Neural progenitor cell (in vitro differentiated cells): ENCODE data around the gene SP140L. TPM values are rescaled to one million over a fixed set of nuclear protein-coding genes. Genes with fewer than 3 reads are reported as not detected.

Source experiments
- DNase-seq: peaks from one replicate; pipeline ENCODE4 v3.0.0-alpha.2; 2016; ENCODE audit warnings: low spot score
- H2AFZ ChIP-seq: fragments of 200-600 bp; sonication (generic); replicated peaks from 2 replicates; pipeline ENCODE4 v1.6.1; 2016; ENCODE audit warnings: antibody characterized with exemption
- H3F3A ChIP-seq: fragments of 200-600 bp; sonication (generic); 2 replicates; pipeline ENCODE4 v1.6.1; 2016; ENCODE audit warnings: antibody characterized with exemption, low read depth
- H3K27ac ChIP-seq: fragments of 200-600 bp; sonication (generic); 2 replicates; pipeline ENCODE4 v1.5.1; 2016; ENCODE audit warnings: mild to moderate bottlenecking
- H3K27me3 ChIP-seq: fragments of 200-600 bp; sonication (generic); 2 replicates; pipeline ENCODE4 v1.6.1; 2016; ENCODE audit warnings: mild to moderate bottlenecking, moderate library complexity
- H3K36me3 ChIP-seq: fragments of 200-600 bp; sonication (generic); 2 replicates; pipeline ENCODE4 v1.5.1; 2016
- H3K4me1 ChIP-seq: fragments of 200-600 bp; sonication (generic); 2 replicates; pipeline ENCODE4 v1.6.1; 2016; ENCODE audit warnings: mixed run types
- H3K4me2 ChIP-seq: fragments of 200-600 bp; sonication (generic); 2 replicates; pipeline ENCODE4 v1.6.1; 2016
- H3K4me3 ChIP-seq: fragments of 200-600 bp; sonication (generic); 2 replicates; pipeline ENCODE4 v1.5.1; 2016
- H3K79me2 ChIP-seq: fragments of 200-600 bp; sonication (generic); 2 replicates; pipeline ENCODE4 v1.6.1; 2016; ENCODE audit warnings: low read depth
- H3K9ac ChIP-seq: fragments of 200-600 bp; sonication (generic); 2 replicates; pipeline ENCODE4 v1.6.1; 2016
- H3K9me3 ChIP-seq: fragments of 200-600 bp; sonication (generic); 2 replicates; pipeline ENCODE4 v1.5.1; 2016; ENCODE audit warnings: low read depth
- H4K20me1 ChIP-seq: fragments of 200-600 bp; sonication (generic); 2 replicates; pipeline ENCODE4 v1.6.1; 2016; ENCODE audit warnings: low read depth
- H3K27ac Mint-ChIP-seq: 3 replicates; pipeline ENCODE4 v1.8.0; 2021; ENCODE audit warnings: mixed read lengths
- H3K27me3 Mint-ChIP-seq: 2 replicates; pipeline ENCODE4 v1.8.0; 2022; ENCODE audit warnings: low read depth, mild to moderate bottlenecking, inconsistent platforms, moderate library complexity, mixed read lengths; ENCODE audit not compliant: insufficient read depth
- H3K36me3 Mint-ChIP-seq: 3 replicates; pipeline ENCODE4 v1.8.0; 2021; ENCODE audit warnings: mixed read lengths
- H3K4me1 Mint-ChIP-seq: 3 replicates; pipeline ENCODE4 v1.8.0; 2021; ENCODE audit warnings: mixed read lengths
- H3K4me3 Mint-ChIP-seq: 3 replicates; pipeline ENCODE4 v1.8.0; 2021; ENCODE audit warnings: mild to moderate bottlenecking, moderate library complexity, mixed read lengths
- H3K9me3 Mint-ChIP-seq: 3 replicates; pipeline ENCODE4 v1.8.0; 2020; ENCODE audit warnings: mixed read lengths
- CTCF ChIP-seq: fragments of 200-600 bp; sonication (generic); IDR thresholded peaks from 2 replicates; pipeline ENCODE4 v1.5.1; 2017; ENCODE audit warnings: antibody characterized with exemption, mild to moderate bottlenecking
- EZH2 ChIP-seq: fragments of 200-600 bp; sonication (generic); IDR thresholded peaks from 2 replicates; pipeline ENCODE4 v1.6.1; 2017; ENCODE audit warnings: antibody characterized with exemption, mild to moderate bottlenecking, moderate library complexity
- EZH2phosphoT487 ChIP-seq: fragments of 200-600 bp; sonication (generic); IDR thresholded peaks from 2 replicates; pipeline ENCODE4 v1.6.1; 2017; ENCODE audit warnings: antibody characterized with exemption
- total RNA-seq: library from RNA; depleted of rRNA; stranded (reverse); fragments of >200 nt; gene quantifications from 2 replicates; pipeline ENCODE4 v1.2.3, GENCODE V29; 2015; ENCODE audit warnings: low replicate concordance

SP140L gene
- total RNA-seq, 1 donor from 2014 or later, result 2.0 TPM

GRCh38 chr2:230449901-230450467 is 123.0 kb downstream of the SP140L start:
- H3K9me3 Mint-ChIP-seq, result no peaks in the 10 kb centered on the region
- no peaks in the 10 kb centered on the region for H3K4me1 Mint-ChIP-seq
- Histone ChIP-seq H4K20me1 (no peaks in the 10 kb centered on the region), H3K4me1 (no peaks in the 10 kb centered on the region), H3K4me2 (no peak overlapping the region), H3F3A (no peaks in the 10 kb centered on the region), H3K9ac (no peak overlapping the region), H3K4me3 (no peak overlapping the region), H3K27me3 (no peaks in the 10 kb centered on the region), H3K27ac (no peak overlapping the region), H3K36me3 (no peaks in the 10 kb centered on the region), H3K9me3 (no peaks in the 10 kb centered on the region), H3K79me2 (no peaks in the 10 kb centered on the region), H2AFZ (no peak overlapping the region)
- no peak overlapping the region for H3K27ac Mint-ChIP-seq
- no peak for DNase-seq
- no peaks in the 10 kb centered on the region for H3K36me3 Mint-ChIP-seq
- no peaks in the 10 kb centered on the region for H3K27me3 Mint-ChIP-seq
- H3K4me3 Mint-ChIP-seq, result no peak overlapping the region
- TF ChIP-seq CTCF, result no peak

GRCh38 chr2:230453006-230453405 is 126.0 kb downstream of the SP140L start:
- no peaks in the 10 kb centered on the region for H3K36me3 Mint-ChIP-seq
- Histone ChIP-seq H3K36me3 (no peaks in the 10 kb centered on the region), H3K27me3 (no peaks in the 10 kb centered on the region), H2AFZ (no peak overlapping the region), H3K4me1 (no peaks in the 10 kb centered on the region), H3K9ac (no peak overlapping the region), H3K4me2 (no peak overlapping the region), H3K27ac (no peak overlapping the region), H3K79me2 (no peaks in the 10 kb centered on the region), H3F3A (no peaks in the 10 kb centered on the region), H4K20me1 (no peaks in the 10 kb centered on the region), H3K9me3 (no peaks in the 10 kb centered on the region), H3K4me3 (no peak overlapping the region)
- no peaks in the 10 kb centered on the region for H3K9me3 Mint-ChIP-seq
- H3K27ac Mint-ChIP-seq, result no peak overlapping the region
- no peak overlapping the region for H3K4me3 Mint-ChIP-seq
- H3K27me3 Mint-ChIP-seq, result no peaks in the 10 kb centered on the region
- TF ChIP-seq EZH2 (no peak), CTCF (no peak), EZH2phosphoT487 (no peak)
- no peak for DNase-seq
- no peaks in the 10 kb centered on the region for H3K4me1 Mint-ChIP-seq

Other genes with a start within 250 kb of the SP140L start
- gene SP110, start 107.2 kb upstream of the SP140L start, total RNA-seq, result 0.65 and 1.3 TPM in 2 replicates
- 0.06 TPM in 1 of 2 replicates, not detected in the other for gene SP140, start 101.5 kb upstream of the SP140L start, total RNA-seq
- gene SP100, start 89.0 kb downstream of the SP140L start, total RNA-seq, result 0.69 TPM in 1 of 2 replicates, not detected in the other